Bone marrow (tissue), 2 donors: Measurements from ENCODE around the gene CPXM1.
"Not testable (repeated sequence)": the region's sequence is repeated elsewhere in the genome, so short reads cannot be mapped to it uniquely, and the experiment has no call there.

ENCODE experiments used
- DNase-seq, 2 donors: peaks; one replicate each; lab custom pipeline; 2025; lab: John Stamatoyannopoulos, UW

Gene CPXM1

GRCh38 chr20:2799688-2800520, 523 bp downstream of the CPXM1 start:
- DNase-seq = no peak

GRCh38 chr20:2799271-2799670, 1.2 kb downstream of the CPXM1 start:
- no peak for DNase-seq

- DNase-seq = no peak
These were observed 1.6 kb downstream of the CPXM1 start for GRCh38 chr20:2798814-2799213.

- no peak for DNase-seq
These were observed 2.2 kb downstream of the CPXM1 start for GRCh38 chr20:2798095-2798805.

- no peak for DNase-seq
These were observed 3.1 kb downstream of the CPXM1 start for GRCh38 chr20:2797136-2797983.

GRCh38 chr20:2796011-2796660, 4.3 kb downstream of the CPXM1 start:
- no peak for DNase-seq

GRCh38 chr20:2795451-2795850, 5.0 kb downstream of the CPXM1 start:
- no peak for DNase-seq

- no peak for DNase-seq
These were observed 5.5 kb downstream of the CPXM1 start for GRCh38 chr20:2794866-2795447.

GRCh38 chr20:2794202-2794748, 6.2 kb downstream of the CPXM1 start:
- no peak for DNase-seq

GRCh38 chr20:2793471-2793870, 7.0 kb downstream of the CPXM1 start:
- no peak for DNase-seq

- no peak for DNase-seq
These were observed 16.4 kb downstream of the CPXM1 start for GRCh38 chr20:2783908-2784566.

GRCh38 chr20:2780948-2781347, 19.5 kb downstream of the CPXM1 start:
- DNase-seq = no peak

- no peak for DNase-seq
These were observed 21.7 kb downstream of the CPXM1 start for GRCh38 chr20:2778602-2779321.

- no peak for DNase-seq
These were observed 25.3 kb downstream of the CPXM1 start for GRCh38 chr20:2775139-2775538.

GRCh38 chr20:2773812-2774211, 26.6 kb downstream of the CPXM1 start:
- no peak for DNase-seq

GRCh38 chr20:2771631-2772080, 28.8 kb downstream of the CPXM1 start:
- DNase-seq = no peak

GRCh38 chr20:2770091-2770490, 30.3 kb downstream of the CPXM1 start:
- not testable (repeated sequence) for DNase-seq

- DNase-seq = no peak
These were observed 31.8 kb downstream of the CPXM1 start for GRCh38 chr20:2768632-2769015.

GRCh38 chr20:2767768-2768631, 32.4 kb downstream of the CPXM1 start:
- no peak for DNase-seq
